ENCODE results near the gene TTF2.
"Not testable (repeated sequence)": the region's sequence is repeated elsewhere in the genome, so short reads cannot be mapped to it uniquely, and the experiment has no call there.

Gene TTF2

DNA sequence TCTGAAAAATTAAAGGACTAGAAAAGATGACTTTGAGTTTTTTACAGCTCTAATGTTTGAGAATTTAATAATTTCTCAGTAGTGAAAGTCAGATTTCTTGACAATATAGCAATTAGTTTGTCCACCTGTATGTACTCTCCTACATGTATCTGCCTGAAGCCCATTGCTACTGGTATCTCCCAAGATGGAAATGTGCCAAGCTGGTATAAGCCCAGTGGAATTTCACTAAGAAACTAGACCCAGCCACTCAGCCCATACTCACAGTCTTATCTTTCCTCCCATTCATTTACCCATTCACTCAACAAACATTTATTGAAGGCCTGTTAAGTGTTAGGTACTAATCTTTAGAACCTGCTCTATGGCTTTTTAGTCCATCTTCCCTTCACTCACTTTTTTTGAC is 83.0 kb downstream of the TTF2 start:
- H3K4me3 ChIP-seq, result no peak overlapping the region
- H3K27ac ChIP-seq, result no peak overlapping the region

DNA sequence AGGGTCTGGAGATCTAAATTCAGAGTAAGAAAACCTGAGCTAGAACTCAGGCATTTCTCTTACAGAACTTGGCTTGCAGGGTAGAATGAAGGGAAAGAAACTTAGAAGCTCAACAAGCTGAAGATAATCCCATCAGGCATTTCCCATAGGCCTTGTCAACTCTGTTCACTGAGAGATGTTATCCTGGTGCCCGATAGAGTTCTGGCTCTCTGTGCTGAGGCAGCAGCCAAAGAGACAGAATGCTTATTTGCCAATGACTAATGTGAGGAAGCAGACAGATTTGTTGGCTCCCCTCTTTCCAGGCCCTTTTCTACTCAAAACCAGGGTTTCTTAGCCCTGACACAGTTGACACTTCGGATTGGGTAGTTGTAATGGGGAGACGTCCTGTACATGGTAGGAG is 83.7 kb downstream of the TTF2 start:
- H3K4me3 ChIP-seq, result no peak overlapping the region

DNA sequence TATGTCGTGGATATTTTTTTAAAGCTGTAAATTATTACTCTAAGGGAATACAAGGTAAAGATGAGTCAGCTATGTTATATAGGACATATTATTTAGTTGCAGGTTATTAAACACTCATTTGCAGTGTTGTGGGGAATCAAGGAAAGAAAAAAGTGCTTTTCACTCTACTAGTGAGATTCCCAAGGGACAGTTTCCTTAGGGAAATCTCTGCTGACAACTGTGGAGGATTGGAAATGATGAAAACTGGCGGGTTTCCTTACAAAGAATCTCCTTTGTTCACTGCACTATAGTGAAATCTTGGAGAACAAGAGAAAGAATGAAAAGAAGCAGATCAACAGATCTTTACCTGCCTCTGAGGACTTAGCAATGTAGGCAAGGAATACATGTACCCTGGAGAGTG is 85.9 kb downstream of the TTF2 start:
- no peak overlapping the region for H3K27ac ChIP-seq

More for the DNA sequence above, 83.7 kb downstream of the TTF2 start:
- H3K27ac ChIP-seq, result no peak overlapping the region

DNA sequence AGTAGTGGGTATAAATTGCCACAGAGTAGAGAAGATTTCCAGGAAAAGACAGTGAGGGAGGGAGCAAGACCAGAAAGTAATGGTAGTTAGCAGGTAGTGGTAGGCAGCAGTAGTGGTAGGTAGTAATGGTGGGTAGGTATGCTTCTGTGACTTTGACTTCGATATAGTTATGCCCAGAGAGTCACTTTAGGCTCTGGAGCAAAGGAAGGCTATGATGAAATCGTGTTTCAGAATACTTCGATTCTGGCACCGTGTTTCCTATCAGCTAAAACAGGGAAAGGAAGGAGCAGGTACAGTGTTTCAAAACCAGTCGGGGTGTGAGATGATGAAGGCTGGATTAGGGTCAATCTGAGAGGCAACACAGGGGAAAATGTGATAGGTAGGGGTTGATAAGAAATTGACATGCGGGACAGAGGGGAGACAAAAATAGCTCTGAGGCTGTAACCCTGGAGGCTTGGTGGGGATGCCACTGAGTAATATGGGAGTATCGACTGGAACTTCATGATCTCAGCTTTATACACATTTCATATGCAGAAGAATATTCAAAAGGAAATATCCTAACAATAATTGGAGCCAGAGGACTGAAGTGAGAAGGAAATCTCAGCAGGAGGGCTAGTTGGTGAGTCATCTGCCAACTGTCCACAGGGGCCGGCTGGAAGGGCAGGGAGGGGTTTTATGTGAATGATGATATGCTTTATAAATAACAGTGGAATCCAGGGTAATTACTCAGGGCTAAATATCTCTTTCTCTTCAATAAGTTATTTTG is 86.6 kb downstream of the TTF2 start:
- no peak overlapping the region for H3K4me3 ChIP-seq
- H3K27ac ChIP-seq, result no peak overlapping the region

More for the DNA sequence above, 85.9 kb downstream of the TTF2 start:
- H3K4me3 ChIP-seq, result no peak overlapping the region

DNA sequence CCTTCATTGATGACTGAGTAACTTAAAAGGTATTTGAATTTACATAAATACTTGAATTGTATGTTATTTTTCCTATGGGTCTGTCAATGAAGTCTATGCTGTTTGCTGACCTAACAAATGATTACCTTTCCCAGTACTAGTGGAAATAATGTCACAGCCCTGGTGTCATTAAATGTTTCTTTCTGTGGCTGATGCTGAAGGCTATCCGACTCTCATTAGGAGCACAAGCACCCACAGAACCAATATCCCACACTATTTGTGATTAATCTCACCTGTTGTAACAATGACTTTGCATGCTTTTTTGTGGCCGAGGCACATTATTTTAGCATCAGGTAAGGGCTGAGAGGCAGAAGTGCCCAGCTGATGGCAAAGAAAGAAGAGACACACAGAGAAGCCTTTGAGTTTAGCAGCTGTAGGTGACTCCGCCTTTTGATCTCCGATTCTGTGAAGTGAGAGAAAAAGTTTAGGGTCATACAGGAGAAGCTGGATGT is 87.3 kb downstream of the TTF2 start:
- no peak overlapping the region for H3K4me3 ChIP-seq
- H3K27ac ChIP-seq, result no peak overlapping the region

DNA sequence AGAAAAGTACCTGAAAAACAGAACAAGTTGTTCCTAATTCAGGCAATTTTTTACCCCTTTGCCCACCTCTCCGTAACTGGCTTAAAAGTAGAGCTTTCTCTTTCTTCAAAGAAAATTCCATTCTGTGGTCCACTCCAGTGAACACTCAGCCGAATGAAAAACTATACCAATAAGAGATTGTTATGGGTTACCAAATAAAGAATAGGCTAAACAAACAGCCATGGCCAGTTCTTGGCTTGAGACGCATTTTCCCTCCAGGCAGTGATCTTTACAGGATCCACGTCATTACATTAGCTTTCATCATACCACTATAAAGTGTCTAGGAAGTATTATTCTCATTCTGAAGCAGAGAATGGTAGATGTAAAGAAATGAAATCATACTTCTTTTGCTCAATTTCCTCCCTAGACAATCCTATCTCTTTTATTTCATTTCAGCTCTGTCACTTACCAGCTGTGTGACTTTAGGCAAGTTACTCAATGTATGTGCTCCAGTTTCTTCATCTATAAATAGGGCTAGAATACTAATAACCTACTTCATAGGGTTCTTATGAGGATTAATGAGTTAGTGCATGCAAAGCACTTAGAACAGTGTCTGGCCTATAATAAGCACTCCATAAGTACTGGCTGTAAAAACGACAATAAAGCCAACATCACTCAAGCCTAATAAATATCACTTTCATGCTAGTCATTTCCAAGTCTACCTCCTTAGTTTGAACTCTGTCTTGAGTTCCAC is 87.9 kb downstream of the TTF2 start:
- H3K4me3 ChIP-seq, result no peak overlapping the region
- H3K27ac ChIP-seq, result no peak overlapping the region

DNA sequence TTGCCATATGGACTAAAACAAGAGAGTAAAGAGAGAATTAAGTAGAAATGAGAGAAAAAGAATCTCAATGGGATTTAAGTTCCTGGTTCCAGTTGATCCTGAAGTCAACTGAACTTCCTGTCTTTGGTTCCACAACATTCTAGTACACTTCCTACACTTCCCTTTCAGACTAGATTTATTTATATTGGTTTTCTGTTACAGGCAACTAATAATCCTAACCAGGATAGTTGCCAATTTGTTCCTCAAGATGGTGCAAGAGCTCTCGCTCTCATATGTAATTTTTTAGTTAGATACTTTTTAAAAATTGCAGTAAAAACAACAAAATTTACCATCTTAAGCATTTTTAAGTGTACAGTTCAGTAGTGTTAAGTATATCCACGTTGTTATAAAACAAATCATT is 90.2 kb downstream of the TTF2 start:
- Histone ChIP-seq H3K27ac (no peak overlapping the region), H3K4me3 (no peak overlapping the region)

DNA sequence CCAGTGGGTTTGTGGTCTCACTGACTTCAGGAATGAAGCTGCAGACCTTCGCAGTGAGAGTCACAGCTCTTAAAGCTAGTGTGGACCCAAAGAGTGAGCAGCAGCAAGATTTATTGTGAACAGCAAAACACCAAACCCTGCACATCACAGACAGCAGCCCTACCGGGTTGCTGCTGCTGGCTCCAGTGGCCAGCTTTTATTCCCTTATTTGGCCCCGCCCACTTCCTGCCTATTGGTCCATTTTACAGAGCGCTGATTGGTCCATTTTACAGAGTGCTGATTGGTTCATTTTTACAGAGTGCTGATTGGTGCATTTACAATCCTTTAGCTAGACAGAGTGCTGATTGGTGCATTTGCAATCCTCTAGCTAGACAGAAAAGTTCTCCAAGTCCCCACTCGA is 91.2 kb downstream of the TTF2 start:
- not testable (repeated sequence) for H3K4me3 ChIP-seq, H3K27ac ChIP-seq

All from skin epidermis (tissue), 12 donors.